Right lobe of liver (tissue), 6 donors: ENCODE results near the gene CDC45. TPM values are rescaled to one million over a fixed set of nuclear protein-coding genes. Genes with fewer than 3 reads are reported as not detected.

Source experiments
- ATAC-seq, 4 donors: fragments of 200-7000 bp; cut with Tn5 transposase; one replicate each; pipeline ENCODE4 v1.9.1; 2020; ENCODE audit warnings: mild to moderate bottlenecking in 4 of 4, moderate library complexity in 4 of 4
- DNase-seq, 3 donors: peaks; one replicate each; pipeline ENCODE4 v3.0.0-alpha.2; 2020
- H3K27ac ChIP-seq, 3 donors: fragments of 200-600 bp; one replicate each; pipeline ENCODE4 v1.8.0; 2022
- H3K27me3 ChIP-seq, 2 donors: fragments of 200-600 bp; one replicate each; pipeline ENCODE4 v1.8.0; 2022
- H3K36me3 ChIP-seq, 4 donors: fragments of 200-600 bp; sonication (generic) in 1 of 4; one replicate each; pipeline versions ENCODE4 v1.5.1 to v1.8.0; 2017 to 2022; ENCODE audit warnings: control low read depth in 1 of 4
- H3K4me1 ChIP-seq, 4 donors: fragments of 200-600 bp; sonication (generic) in 1 of 4; one replicate each; pipeline versions ENCODE4 v1.5.1 to v1.8.0; 2017 to 2022; ENCODE audit warnings: control low read depth in 1 of 4
- H3K4me3 ChIP-seq, 3 donors: fragments of 200-600 bp; one replicate each; pipeline ENCODE4 v1.8.0; 2022
- H3K9me3 ChIP-seq, 4 donors: fragments of 200-600 bp; sonication (generic) in 1 of 4; one replicate each; pipeline versions ENCODE4 v1.5.1 to v1.8.0; 2017 to 2022; ENCODE audit warnings: control low read depth in 1 of 4
- CTCF ChIP-seq, 4 donors: fragments of 200-600 bp in 3 of 4; fragments of 450-650 bp in 1 of 4; IDR thresholded peaks; one replicate each; pipeline versions ENCODE4 v1.5.1 to v1.8.0; 2016 to 2022; ENCODE audit warnings: antibody characterized with exemption in 4 of 4, mild to moderate bottlenecking in 2 of 4
- POLR2A ChIP-seq: fragments of 450-650 bp; IDR thresholded peaks from one replicate; pipeline ENCODE4 v1.6.1; 2017; ENCODE audit warnings: antibody characterized with exemption, mild to moderate bottlenecking
- WGBS: methylation state at CpG from one replicate; pipeline ENCODE4 v1.1.6; 2018; ENCODE audit warnings: low coverage, low lambda C conversion rate; ENCODE audit not compliant: insufficient coverage; ENCODE audit errors: missing lambda C conversion rate; 5-methylcytosine and 5-hydroxymethylcytosine counted together
- intact Hi-C, 2 donors: fragments of 100-400 bp; cut with DNase I; formaldehyde crosslinking; loops; one replicate each; pipeline versions ENCODE4 v1.11.2 to v1.14.1; 2022
- total RNA-seq, 6 experiments: library from RNA; depleted of rRNA in 2 of 6; stranded (reverse); fragments of >200 nt in 2 of 6; fragmentation: NEBNext Ultra II Directional in 3 of 6; extraction: Animal tissue kit (Norgen Biotek cat#: 25700) in 3 of 6; gene quantifications; one replicate each; pipeline versions ENCODE4 v1.1.0 to v1.2.4, GENCODE V29; 2016 to 2023
- donor health status: DM: no; HTN: yes; CAD: no.
- donor health status: DM: no; HTN: no; CAD: no.
- donor health status: DM: no; HTN: no; CAD: no.
- donor health status: DM: no; HTN: yes; CAD: no.
- donor health status: DM: no; HTN: yes; CAD: no.

CDC45 gene
- total RNA-seq, 6 experiments from 2014 or later = 0.39 to 4.2 (median 0.56) TPM; not detected in 1

DNA sequence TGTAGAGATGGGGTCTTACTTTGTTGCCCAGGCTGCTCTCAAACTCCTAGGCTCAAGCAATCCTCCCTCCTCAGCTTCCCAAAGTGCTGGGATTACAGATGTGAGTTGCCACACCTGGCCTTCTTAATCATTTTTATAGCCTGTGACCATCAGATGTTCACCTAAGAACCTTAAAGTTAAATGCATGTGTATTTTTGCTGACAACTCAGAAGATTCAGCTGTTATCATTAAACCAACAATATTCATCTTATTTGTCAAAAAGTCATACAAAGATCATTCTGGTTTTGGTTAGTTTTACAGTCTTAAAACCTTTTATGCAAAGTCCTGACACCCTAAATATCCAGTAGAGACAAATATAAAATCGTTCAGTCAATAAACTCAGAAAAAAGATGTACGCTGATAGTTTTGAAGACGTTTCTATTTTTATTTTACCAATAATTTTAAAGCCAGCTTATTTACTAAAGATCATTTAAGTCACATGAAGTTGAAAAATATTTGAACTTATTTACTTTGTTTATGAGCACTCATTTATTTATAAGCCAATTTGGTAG lies 22.3 kb downstream of the CDC45 start:
- no peak overlapping the region for H3K4me3 ChIP-seq
- TF ChIP-seq POLR2A (no peak), CTCF (IDR thresholded peaks at IDR 0.05) (no peak)
- no peaks in the 10 kb centered on the region for H3K36me3 ChIP-seq
- WGBS = 88% methylated on average over 3 of the region's 3 CpGs
- H3K4me1 ChIP-seq = no peaks in the 10 kb centered on the region
- no peaks in the 10 kb centered on the region for H3K9me3 ChIP-seq
- no peak overlapping the region for H3K27ac ChIP-seq
- no peaks in the 10 kb centered on the region for H3K27me3 ChIP-seq
- no peak for DNase-seq
- intact Hi-C loops = no loop called here
- no peak for ATAC-seq

- Histone ChIP-seq H3K4me1 (no peaks in the 10 kb centered on the region), H3K9me3 (no peaks in the 10 kb centered on the region), H3K4me3 (no peak overlapping the region), H3K36me3 (no peaks in the 10 kb centered on the region), H3K27me3 (no peaks in the 10 kb centered on the region), H3K27ac (no peak overlapping the region)
- no peak for ATAC-seq
- TF ChIP-seq POLR2A (no peak), CTCF (IDR thresholded peaks at IDR 0.05) (no peak)
- no peak for DNase-seq
- intact Hi-C loops = no loop called here
- WGBS = 93% methylated on average over 5 of the region's 7 CpGs
Observed at GRCh38 chr22:19503367-19503766, 23.6 kb downstream of the CDC45 start.

GRCh38 chr22:19503869-19504268 lies 24.1 kb downstream of the CDC45 start:
- no peak for DNase-seq
- no peaks in the 10 kb centered on the region for H3K9me3 ChIP-seq
- intact Hi-C loops = no loop called here
- 93% methylated on average over 3 of the region's 9 CpGs for WGBS
- no peaks in the 10 kb centered on the region for H3K36me3 ChIP-seq
- H3K27ac ChIP-seq = no peak overlapping the region
- TF ChIP-seq CTCF (IDR thresholded peaks at IDR 0.05) = no peak
- no peak for TF ChIP-seq POLR2A
- no peaks in the 10 kb centered on the region for H3K27me3 ChIP-seq
- no peak for ATAC-seq
- no peak overlapping the region for H3K4me3 ChIP-seq
- H3K4me1 ChIP-seq = no peaks in the 10 kb centered on the region

- H3K36me3 ChIP-seq = no peaks in the 10 kb centered on the region
- TF ChIP-seq CTCF (IDR thresholded peaks at IDR 0.05) (no peak), POLR2A (no peak)
- no peak for ATAC-seq
- intact Hi-C loops = no loop called here
- DNase-seq = no peak
- H3K27ac ChIP-seq = no peak overlapping the region
- H3K9me3 ChIP-seq = no peaks in the 10 kb centered on the region
- 84% methylated on average over 13 of the region's 18 CpGs for whole genome bisulfite sequencing
- H3K27me3 ChIP-seq = no peaks in the 10 kb centered on the region
- H3K4me1 ChIP-seq = no peaks in the 10 kb centered on the region
- no peak overlapping the region for H3K4me3 ChIP-seq
Observed at GRCh38 chr22:19504900-19505734, 25.4 kb downstream of the CDC45 start.
